ENCODE results near the gene H3-3A.

The H3-3A gene

DNA sequence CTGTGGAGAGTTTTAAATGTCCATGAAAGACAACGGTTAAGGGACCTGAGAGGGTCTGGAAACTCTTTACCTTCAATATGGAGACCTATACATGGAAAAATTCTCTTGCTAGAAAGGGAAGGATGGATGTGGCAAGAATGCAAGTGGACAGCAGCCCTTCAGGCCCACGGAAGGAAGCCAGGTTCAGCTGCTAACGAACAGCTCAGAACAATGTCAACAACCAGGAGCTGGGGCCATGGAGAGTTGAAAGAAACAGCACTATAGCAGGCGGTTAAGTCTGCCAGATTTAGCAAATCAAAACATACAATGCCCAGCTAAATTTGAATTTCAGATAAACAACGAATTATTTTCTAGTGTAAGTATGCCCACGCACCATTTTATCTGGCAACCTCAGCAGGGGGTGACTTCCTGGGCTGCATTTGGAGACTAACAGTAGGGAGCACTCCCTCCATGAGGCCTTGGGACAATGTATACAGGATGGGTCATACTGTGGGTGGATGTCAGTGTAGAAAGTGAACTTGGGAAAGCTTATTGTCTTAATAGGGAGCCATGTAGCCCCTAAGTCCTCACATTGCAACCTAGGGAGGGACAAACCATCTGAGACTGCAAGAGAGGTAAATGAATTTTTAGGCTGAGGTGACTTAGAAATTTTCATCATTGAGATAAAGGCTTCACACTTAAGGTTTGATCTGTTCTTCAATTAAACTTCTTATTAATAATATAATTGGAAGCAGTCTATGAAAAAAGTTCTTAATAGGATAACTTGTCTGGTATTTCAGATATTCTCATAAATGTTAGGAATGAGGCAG lies 7.8 kb upstream of the H3-3A start:
- no peak for DNase-seq (ENCODE audit: low read depth in 2 of 2)

DNA sequence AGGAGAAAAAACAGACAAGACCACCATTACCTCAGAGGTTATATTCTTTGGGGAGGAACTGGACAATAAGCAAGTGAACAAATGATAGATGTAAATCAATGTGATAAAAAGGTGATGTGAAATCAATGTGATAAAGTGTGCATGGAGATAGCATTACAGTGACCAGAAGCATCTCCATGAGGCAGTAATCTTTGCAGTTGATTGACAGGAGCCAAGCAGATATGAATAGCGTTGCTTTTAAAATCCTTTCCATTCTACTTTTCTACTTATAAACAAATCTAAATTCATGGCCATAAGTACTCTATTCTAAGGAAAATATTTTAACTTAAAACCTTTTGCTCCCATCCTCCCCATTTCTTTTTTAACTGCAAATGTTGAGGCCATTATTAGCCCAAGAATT lies 2.8 kb upstream of the H3-3A start:
- no peak for DNase-seq (ENCODE audit: low read depth in 2 of 2)

DNA sequence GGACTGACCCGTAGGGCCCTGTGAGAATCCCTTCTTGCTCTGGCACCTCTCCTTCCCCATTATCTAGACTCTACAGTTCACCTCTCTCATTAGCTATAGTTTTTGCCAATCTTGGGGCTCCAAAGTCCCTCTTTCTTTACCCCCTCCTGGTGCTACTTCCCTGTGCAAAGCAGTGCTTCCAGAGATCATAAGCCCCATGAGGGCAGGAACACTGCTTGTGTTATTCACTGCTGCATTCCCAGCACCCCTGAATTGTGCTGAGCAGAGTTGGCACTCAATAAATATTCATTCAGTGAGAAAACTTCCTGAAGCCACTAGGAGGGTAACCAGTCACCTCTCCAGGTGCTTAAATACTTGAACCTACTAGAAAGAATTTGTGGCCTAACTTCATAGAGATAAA lies 2.1 kb upstream of the H3-3A start:
- no peak for DNase-seq (ENCODE audit: low read depth in 2 of 2)

DNA sequence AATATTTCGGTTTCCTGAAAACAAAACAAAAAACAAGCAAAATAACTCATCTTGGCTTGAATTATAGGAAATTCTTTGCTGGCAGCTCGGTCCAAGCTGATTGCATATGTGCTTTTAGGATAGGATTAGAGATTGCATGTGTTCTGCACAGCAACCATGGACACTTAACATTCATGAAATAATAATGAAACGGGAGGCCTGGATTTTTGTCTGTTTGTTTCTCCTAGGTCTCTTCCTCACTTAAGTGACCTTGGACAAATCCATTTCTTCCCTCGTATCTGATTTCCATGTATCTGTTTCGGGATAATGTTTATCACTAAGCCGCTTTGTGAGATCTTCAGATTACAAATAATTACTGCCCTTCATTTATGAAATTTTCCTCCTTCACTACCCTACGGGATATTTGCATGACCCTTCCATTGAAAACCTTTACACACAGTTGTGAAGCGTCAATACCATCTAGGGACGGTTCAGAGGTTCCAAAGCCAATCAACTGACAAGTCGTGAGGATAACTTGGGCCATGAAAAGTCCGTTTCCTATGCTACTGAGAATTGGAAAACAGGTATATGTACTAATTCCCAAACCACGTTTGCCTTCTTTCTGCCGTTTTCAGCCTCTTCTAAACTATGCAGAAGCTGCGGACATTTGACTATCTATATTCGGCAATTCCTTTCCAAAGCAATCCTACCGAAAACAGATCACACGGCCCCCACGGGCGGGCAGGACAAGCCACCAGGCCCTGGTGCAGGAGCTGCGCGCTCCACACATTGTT lies 1.3 kb upstream of the H3-3A start:
- DNase-seq (ENCODE audit: low read depth in 2 of 2), result no peak

DNA sequence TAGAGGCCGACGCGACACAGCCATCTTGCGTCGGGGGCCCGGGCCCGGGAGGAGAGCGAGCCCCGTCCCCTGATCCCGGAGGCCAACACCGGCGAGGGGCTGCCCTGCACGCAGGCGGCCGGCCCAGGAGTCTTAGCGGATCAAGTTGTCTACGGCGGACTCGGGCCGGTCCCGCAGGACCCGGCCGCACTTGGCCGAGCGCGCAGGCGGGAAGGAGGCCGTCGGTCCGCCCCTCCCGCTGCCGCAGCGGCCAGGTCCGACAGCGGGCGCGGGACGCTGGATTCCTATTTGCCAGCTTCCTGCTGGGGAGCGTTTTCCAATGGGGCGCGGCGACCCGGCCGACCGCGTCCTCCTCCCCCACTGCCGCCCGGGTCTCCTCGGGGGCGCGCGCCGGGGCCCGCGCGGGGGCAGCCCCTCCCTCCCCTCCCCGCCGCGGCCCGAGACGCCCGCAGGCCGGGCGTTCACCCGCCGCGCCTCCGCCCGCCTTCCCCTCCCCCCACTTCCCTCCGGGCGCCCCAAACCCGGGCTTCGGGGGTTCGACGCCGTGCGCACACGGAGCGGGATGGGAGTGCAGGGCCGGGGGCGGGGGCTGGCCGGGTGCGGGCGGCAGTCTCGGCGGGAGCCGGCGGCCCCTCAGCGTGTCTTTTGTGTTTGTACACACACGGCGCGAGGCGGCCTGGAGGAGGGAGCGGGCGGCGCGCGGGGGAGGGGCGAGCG lies 517 bp upstream of the H3-3A start:
- peak in 1 of 2 donors; percentile 22 for DNase-seq (ENCODE audit: low read depth in 2 of 2)

DNA sequence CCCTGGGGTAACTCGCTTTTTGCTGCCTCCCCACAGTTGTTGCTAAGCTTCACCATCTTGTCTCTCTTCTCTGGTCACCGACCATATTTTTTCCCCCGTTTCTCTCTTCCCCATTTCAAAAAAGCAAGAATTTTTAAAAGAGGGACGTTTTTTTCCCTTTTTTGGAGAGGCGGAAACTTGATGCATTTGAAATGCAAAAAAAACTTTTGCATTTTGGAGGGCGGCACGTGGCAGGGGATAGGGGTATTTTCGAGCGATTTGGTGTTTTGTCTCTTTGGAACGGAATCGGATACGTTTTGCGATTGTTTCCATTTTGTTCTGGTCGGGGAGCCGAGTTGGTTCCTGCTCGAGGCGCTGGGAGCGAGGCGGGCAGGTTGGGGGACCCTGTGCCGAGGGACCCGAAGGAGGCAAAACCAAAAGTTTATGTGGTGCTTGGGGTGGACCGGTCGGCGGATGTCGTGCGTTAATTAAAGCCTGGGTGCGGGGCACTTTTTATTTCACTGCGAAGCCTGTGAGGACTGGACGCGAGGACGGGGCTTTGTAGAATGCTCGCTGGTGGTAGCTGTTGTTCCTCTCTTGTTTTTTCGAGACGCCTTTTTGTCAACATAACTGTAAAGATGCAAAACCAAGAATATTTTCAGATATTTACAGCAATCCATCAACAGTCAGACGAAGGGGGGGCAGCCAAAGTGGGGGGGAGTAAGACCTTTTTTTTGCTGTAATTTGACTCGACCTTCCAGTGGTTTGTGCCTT lies 884 bp downstream of the H3-3A start:
- peak in 1 of 2 donors; percentile 32 for DNase-seq (ENCODE audit: low read depth in 2 of 2)

DNA sequence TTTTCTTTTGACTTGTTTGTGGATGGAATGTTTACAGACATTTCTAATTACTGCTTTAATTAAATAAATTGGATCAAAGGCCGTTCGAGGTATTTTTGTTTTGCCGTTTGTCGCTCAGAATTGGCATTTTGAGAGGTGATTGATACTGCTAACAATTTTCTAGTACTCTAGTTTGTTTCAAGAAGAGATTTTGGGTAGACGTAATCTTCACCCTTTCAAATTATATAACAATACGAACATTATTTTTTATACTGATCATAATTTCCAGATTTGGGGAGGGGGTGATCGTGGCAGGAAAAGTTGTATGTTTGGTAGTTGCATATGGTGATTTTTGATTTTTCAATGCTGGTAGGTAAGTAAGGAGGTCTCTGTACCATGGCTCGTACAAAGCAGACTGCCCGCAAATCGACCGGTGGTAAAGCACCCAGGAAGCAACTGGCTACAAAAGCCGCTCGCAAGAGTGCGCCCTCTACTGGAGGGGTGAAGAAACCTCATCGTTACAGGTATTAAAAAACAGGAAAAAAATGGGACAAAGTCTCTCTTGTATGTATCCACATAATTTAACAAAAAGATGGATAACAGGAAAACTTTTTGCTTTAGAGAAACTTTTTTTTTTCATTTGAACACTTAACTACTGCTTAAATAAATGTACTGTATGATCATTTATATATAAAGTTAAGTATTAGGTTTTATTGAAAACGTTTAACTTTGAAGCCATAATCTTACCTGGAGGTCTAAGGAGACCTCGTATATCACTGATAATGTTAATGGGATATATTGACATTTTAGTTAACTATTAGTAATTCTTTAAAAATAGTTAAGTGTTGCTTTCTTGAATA lies 1.7 kb downstream of the H3-3A start:
- DNase-seq (ENCODE audit: low read depth in 2 of 2), result no peak

DNA sequence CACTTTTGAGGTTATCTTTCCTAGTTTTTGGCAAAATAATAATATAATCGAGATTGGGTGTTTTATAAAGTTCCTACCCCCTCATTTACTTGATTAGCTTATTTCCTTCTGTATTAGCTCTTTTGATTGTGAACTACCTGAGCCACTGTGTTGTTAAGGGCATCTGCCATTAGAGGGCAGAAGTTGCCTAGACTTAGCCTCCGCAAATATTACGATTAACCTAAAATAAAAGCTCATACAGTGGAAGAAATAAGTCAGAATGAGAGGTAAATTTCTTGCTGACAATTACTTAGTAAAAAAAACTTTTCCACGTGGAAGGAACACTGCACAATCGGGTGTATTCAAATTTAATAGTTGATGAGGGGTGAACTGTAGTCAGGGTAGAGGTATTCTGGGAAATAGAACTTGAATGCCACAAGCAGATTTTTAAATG lies 2.3 kb downstream of the H3-3A start:
- DNase-seq (ENCODE audit: low read depth in 2 of 2), result peak in 1 of 2 donors; percentile 29

DNA sequence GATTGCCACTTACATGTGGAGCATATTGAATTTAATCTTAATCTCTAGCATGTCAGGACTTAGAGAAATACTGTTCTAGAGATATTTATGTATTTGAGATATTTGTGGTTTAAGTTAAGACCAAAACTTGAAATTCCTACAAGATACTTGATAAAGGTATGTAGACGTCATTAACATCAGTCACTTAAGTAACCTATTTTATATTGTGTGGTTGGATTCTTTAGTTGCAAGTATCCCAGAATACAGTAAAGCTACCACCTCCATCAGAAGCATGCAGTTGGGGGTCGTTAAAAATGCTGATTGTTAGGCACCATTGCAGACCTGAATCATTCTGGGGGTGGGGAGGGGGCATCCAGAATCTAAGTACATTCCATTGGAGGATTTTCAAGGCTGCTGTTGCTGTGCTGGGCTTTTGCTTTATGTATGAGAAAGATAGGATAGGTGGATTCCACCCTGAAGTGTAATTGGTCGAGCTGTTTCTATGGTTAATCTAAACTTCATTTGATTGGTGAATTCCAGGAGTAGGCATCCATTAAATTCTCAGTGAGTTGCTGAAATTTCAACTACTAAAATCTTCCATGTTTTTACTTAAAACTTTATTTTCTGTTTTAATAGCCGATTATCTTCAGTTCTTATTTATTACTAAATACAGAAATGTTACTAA lies 4.0 kb downstream of the H3-3A start:
- DNase-seq (ENCODE audit: low read depth in 2 of 2), result no peak

DNA sequence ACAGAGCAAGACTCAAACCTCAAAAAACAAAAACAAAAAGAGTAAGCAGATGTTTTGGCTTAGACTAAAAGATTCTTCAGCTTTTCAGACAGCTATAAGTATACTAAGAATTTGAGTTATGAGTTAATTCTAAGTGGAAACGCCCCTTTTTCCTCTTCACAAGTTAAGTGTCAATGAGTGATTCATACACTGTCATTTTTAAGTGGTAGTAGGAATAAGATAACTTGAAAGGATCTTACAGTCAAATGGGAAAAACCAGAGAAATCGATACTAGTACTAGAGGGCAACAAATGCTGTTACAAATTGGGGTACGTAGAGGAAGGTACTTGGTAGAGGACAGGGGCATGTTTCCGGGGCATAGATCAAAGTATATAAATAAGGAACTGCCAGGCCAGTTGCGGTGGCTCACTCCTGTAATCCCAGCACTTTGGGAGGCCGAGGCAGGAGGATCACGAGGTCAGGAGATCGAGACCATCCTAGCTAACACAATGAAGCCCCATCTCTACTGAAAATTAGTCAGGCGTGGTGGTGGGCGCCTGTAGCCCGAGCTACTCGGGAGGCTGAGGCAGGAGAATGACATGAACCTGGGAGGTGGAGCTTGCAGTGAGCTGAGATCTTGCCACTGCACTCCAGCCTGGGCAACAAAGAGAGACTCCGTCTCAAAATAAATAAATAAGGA lies 7.4 kb downstream of the H3-3A start:
- DNase-seq (ENCODE audit: low read depth in 2 of 2), result no peak

DNA sequence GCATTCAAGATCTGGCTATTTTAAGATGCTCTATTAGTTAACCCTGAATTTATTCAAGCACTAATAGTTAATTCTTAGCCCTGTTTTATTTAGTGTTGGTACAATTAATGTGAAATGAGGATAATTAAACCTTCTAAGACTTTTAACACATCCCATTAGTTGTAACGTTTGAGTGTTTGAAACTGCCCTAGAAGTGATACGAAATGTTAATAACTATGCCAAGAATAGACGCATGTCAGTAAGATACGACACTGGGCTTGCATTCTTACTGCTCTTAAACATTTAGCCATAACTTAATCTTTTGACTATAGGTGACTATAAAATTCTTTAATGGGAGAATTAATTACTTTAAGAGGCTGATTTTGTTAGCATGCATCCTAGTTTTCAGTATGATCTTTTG lies 9.8 kb downstream of the H3-3A start:
- no peak for DNase-seq (ENCODE audit: low read depth in 2 of 2)

DNA sequence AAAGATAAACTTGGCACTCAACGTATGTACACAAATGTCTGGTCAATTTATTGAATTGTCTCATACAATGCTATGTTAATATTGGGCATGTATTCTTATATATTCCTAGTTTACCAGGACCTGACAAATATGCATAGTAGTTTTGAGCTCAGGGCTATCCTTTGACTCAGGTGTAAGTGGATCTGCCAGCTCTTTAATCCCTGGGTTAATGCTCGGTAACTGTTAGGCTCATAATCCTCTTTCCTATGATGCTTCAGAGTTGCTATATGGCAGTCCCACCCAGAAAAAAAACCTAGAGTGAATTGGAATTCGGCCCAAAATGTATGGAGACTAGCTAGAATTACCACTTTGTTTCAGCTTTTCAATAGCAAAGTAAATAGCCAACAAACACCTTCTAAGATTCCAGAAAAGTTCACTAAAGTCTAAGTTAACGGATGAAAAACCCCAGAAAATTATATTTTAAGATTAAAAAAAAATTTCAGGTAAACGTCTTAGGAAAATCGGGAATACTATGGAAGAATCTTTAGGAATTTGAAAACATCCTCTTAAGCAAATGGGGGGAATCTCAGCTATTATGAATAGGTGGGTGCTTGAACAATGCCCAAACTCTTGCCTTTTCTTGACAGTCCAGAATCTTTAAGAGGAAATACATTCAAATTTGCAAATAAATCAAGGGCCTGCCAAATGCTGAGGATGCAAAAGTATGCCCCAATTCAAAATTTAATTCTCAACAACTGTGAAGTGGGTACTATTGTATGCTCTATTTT lies 10.9 kb downstream of the H3-3A start:
- DNase-seq (ENCODE audit: low read depth in 2 of 2), result no peak

DNA sequence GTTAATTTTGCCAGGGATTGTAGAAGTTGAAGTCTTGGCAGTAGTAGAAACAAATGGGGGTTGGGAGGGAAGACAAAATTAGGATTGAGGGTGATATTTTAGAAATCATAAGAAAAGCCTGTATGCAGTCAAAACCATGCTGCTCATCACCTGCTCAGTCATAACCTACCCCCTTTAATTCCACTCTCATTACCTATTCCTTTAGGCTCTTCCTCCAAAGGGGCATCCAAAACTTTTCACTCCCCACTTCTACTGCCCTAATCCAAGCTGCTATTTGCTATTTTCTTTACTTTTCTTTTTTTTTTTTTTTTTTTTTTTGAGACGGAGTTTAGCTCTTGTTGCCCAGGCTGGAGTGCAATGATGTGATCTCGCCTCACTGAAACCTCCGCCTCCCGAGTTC lies 11.5 kb downstream of the H3-3A start:
- DNase-seq (ENCODE audit: low read depth in 2 of 2), result no peak

DNA sequence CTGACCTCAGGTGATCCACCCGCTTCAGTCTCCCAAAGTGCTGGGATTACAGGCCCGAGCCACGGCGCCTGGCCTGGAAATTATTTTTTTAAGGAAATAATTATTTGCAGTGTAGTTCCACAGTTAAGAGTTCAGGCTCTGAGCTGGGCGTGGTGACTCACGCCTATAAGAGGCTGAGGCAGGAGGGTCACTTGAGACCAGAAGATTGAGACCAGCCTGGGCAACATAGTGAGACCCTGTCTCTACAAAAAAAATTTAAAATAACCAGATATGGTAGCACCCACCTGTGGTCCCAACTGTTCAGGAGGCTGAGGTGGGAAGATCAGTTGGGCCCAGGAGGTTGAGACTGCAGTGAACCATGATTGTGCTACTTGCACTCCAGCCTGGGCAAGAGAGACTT lies 13.9 kb downstream of the H3-3A start:
- DNase-seq (ENCODE audit: low read depth in 2 of 2), result no peak

DNA sequence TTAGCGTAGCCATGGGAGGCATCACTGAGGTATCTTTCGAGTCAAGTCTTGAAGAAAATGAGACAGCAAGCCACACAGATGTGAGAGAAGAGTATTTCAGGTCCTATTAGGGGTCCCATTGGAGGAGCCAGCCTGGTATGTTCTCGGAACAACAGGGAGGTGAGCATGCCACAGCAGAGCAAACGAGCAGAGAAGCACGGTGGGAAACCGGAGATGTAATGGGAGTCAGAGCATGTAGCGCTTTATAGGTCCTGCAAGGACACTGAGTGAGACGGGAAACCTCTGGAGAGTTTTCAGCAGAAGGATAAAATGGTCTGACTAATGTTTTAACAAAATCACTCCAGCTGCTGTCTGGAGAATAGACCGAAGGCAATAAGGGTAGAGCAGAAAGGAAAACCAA lies 15.9 kb downstream of the H3-3A start:
- no peak for DNase-seq (ENCODE audit: low read depth in 2 of 2)

DNA sequence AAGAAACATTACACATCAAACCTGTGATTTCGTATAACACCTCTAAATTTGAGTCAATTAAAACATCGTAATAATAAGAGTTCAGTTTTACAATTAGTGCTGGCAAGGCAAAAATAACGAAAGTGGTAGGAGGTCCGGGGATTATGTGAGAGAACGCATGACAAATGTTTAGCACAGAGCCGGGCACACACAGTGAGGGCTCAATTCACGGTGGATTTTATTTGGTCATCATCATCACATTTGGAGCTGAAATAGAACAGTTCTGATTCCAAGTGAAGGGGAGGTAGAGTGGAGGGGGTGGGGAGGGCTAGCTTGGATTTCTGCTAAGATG lies 20.0 kb downstream of the H3-3A start:
- no peak for DNase-seq (ENCODE audit: low read depth in 2 of 2)

DNA sequence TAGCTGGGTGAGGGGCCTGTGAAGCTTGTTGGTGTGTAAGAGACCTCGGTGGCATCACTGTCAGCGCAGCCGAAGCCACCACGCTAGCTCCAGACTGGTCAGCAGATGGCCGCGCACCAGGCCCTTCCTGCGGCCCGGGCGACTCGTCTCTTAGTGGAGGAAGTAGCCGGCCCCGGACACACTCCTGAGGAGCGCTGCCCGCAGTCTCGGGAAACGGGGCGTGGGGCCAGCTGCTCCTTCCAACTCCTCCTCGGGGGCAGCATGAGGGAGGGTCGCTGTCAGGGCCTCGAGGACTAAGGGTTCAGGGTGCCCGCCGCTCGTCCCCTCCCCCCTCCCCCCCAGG lies 20.4 kb downstream of the H3-3A start:
- no peak for DNase-seq (ENCODE audit: low read depth in 2 of 2)

DNA sequence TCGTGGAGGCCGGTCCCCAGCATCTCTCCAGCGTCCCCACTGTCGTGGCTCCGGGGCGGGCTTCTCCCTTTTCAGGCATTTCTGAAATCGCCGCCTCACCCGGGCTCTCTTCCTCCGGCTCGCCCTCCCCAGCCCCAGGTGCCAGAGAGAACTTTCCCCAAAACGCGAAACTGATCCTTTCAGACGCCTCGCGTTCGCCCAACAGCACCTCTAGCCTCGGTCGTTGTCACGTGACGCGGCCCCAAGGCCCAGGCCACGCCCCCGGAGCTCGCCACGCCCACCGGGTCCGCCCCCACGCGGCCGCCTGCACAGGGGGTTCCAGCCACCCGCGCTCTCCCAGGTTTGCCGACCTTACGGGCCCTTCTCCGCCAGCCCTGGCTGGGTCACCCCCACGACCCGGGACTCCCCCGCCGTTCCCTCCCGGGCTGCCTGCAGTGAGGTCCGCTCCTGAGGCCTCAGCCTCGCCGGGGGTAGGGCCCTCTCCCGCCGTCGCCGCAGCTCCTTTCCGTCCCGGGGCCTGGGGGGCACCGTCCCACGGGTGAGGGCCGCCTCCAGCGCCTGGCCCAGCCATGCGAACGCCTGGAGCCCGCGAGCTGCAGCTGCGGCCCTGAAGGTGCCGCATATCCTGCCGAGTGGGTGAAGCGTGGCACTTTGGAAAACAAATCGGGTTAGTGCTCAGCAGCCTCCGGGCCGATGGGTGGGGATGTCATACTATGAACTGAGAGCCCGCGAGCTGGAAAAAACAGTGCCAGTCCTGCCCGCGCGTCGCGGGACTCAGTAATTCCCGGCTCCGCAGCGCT lies 21.0 kb downstream of the H3-3A start:
- DNase-seq (ENCODE audit: low read depth in 2 of 2), result peak; percentile 90 to 93
